Stimulated activated naive CD8-positive, alpha-beta T cell treated with anti-CD3 and anti-CD28 coated beads, Interleukin-15, amount 100 ng/mL, for 72 hours (primary cell): Measurements from ENCODE around the gene NSMCE3.
"Not testable (repeated sequence)": the region's sequence is repeated elsewhere in the genome, so short reads cannot be mapped to it uniquely, and the experiment has no call there.

Experiments
- ATAC-seq: fragments of 150-1000 bp; cut with Tn5 transposase; 2 replicates; pipeline ENCODE4 v1.10.0; 2021; ENCODE audit warnings: mild to moderate bottlenecking, moderate library complexity
- DNase-seq, 2 donors: peaks; one replicate each; pipeline ENCODE4 v3.0.0; 2021 to 2022
- H3K27ac Mint-ChIP-seq, 2 donors: one replicate each; pipeline ENCODE4 v1.8.0; 2022; ENCODE audit warnings: mild to moderate bottlenecking in 2 of 2, mixed read lengths in 2 of 2, moderate library complexity in 2 of 2
- H3K27me3 Mint-ChIP-seq: one replicate; pipeline ENCODE4 v1.8.0; 2022; ENCODE audit warnings: mixed read lengths
- H3K4me1 Mint-ChIP-seq: one replicate; pipeline ENCODE4 v1.8.0; 2022; ENCODE audit warnings: mild to moderate bottlenecking, mixed read lengths
- H3K4me3 Mint-ChIP-seq, 2 donors: one replicate each; pipeline ENCODE4 v1.8.0; 2022; ENCODE audit warnings: mild to moderate bottlenecking in 2 of 2, mixed read lengths in 2 of 2, moderate library complexity in 1 of 2
- H3K9me3 Mint-ChIP-seq, 2 donors: one replicate each; pipeline ENCODE4 v1.8.0; 2022; ENCODE audit warnings: mixed read lengths in 2 of 2

NSMCE3 gene

GRCh38 chr15:29244123-29244522 lies 25.5 kb downstream of the NSMCE3 start:
- H3K27me3 Mint-ChIP-seq = no peaks in the 10 kb centered on the region
- H3K4me3 Mint-ChIP-seq = no peak overlapping the region
- H3K4me1 Mint-ChIP-seq = no peaks in the 10 kb centered on the region
- H3K27ac Mint-ChIP-seq = no peak overlapping the region
- no peak for DNase-seq
- no peaks in the 10 kb centered on the region for H3K9me3 Mint-ChIP-seq
- no peak for ATAC-seq

GRCh38 chr15:29242456-29243242 lies 27.0 kb downstream of the NSMCE3 start:
- Mint-ChIP-seq H3K27ac (no peak overlapping the region), H3K27me3 (no peaks in the 10 kb centered on the region), H3K4me3 (no peak overlapping the region), H3K4me1 (no peaks in the 10 kb centered on the region), H3K9me3 (no peaks in the 10 kb centered on the region)
- no peak for DNase-seq
- ATAC-seq = no peak

DNA sequence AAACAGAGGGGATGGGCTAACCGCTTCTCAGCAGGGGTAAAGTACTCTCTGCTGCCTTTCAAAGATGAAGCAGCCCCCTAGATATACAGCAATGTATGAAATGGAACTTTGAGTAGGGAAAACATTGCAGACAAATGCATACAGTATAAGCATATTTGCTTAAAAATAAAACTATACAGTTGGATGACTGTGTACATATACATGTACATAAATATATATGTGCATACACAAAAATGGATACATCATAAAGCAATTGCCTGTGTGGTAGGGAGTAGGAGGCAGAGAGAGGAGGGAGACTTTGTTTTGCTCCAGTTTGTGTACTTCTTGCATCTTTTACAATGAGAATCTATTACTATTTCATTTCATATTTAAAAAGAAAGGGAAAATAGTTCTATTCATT lies 28.4 kb downstream of the NSMCE3 start:
- no peak overlapping the region for H3K4me3 Mint-ChIP-seq
- H3K4me1 Mint-ChIP-seq = no peaks in the 10 kb centered on the region
- H3K27ac Mint-ChIP-seq = no peak overlapping the region
- H3K27me3 Mint-ChIP-seq = peaks cover 3% of the 10 kb centered on the region
- peaks cover under 1 to 2% of the 10 kb centered on the region in 2 donors for H3K9me3 Mint-ChIP-seq
- ATAC-seq = no peak
- no peak for DNase-seq

DNA sequence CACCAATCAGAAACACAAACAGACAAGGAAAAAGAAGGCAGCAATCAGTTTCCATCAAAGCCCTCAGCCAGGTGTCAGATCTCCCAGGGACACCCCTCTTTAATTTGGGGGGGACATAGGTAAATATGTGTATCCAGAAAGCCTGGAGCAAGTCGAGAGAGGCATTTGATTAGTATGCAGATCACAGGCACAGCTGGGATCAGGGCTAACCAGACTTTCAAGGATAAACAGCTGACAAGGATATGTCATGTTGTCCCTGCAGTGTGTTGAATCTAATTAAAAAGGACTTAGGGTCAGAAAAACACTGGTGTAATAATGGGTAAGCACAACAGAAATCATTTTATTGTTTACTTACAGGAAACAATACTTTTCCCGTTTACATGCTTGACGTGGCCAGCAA lies 30.2 kb downstream of the NSMCE3 start:
- H3K4me3 Mint-ChIP-seq = no peak overlapping the region
- peaks cover 18% of the 10 kb centered on the region for H3K27me3 Mint-ChIP-seq
- H3K9me3 Mint-ChIP-seq = peaks cover 3 to 15% of the 10 kb centered on the region in 2 donors
- DNase-seq = no peak
- H3K4me1 Mint-ChIP-seq = no peaks in the 10 kb centered on the region
- H3K27ac Mint-ChIP-seq = no peak overlapping the region
- no peak for ATAC-seq

- Mint-ChIP-seq H3K4me1 (no peaks in the 10 kb centered on the region), H3K27ac (no peak overlapping the region), H3K27me3 (peaks cover 26% of the 10 kb centered on the region), H3K9me3 (peaks cover 3 to 24% of the 10 kb centered on the region in 2 donors), H3K4me3 (no peak overlapping the region)
- no peak for DNase-seq
- ATAC-seq = no peak
Observed at GRCh38 chr15:29233566-29233965, 36.1 kb downstream of the NSMCE3 start.

DNA sequence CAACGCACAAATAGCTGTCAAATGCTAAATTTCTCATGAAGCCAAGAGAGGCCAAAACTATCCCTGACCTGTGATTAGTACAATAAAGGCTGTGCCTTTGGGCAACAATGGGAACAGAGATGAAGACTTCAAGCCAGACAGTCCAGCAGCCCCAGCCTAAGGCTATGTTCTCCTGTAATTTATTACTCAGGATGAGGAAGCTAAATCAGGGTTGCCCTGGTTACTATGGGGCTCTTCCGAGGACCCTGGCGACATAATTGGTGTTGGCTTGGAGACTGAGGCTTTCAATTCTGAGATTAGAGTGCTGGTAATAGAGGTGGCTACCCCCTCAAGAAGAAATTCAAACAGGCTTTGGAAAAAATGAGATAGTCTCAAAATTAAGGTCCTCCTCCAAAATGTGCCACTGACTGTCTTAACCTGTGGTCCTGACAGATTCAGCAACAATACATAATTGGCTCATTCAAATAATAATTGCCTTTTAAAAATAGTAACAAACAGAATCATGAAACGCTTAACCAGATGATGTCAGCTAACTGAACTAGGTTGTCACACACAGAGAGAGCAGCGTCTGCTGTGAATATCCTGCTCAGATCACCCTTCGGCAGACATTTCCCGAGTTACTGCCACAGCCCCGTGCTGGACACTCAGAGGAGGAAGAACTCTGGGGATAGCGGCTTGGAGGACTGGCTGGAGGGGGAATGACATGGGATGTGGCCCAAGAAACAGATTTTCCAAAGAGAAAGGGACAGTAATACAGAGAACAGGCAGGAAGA lies 43.0 kb downstream of the NSMCE3 start:
- ATAC-seq (no peak), DNase-seq (no peak)
- no peaks in the 10 kb centered on the region for H3K9me3 Mint-ChIP-seq
- no peak overlapping the region for H3K27ac Mint-ChIP-seq
- peaks cover 48% of the 10 kb centered on the region for H3K27me3 Mint-ChIP-seq
- no peaks in the 10 kb centered on the region for H3K4me1 Mint-ChIP-seq
- H3K4me3 Mint-ChIP-seq = no peak overlapping the region

GRCh38 chr15:29225534-29226234 lies 43.9 kb downstream of the NSMCE3 start:
- no peak overlapping the region for H3K4me3 Mint-ChIP-seq
- ATAC-seq = no peak
- H3K27ac Mint-ChIP-seq = no peak overlapping the region
- no peaks in the 10 kb centered on the region for H3K9me3 Mint-ChIP-seq
- no peaks in the 10 kb centered on the region for H3K4me1 Mint-ChIP-seq
- H3K27me3 Mint-ChIP-seq = peaks cover 48% of the 10 kb centered on the region
- no peak for DNase-seq

- not testable (repeated sequence) for ATAC-seq, H3K4me3 Mint-ChIP-seq, H3K9me3 Mint-ChIP-seq, DNase-seq, H3K4me1 Mint-ChIP-seq, H3K27ac Mint-ChIP-seq
- H3K27me3 Mint-ChIP-seq = peaks cover 46% of the 10 kb centered on the region
Observed at GRCh38 chr15:29224987-29225363, 44.6 kb downstream of the NSMCE3 start.

- H3K27me3 Mint-ChIP-seq = peaks cover 40% of the 10 kb centered on the region
- not testable (repeated sequence) for DNase-seq, H3K4me3 Mint-ChIP-seq, ATAC-seq, H3K4me1 Mint-ChIP-seq, H3K9me3 Mint-ChIP-seq, H3K27ac Mint-ChIP-seq
Observed at GRCh38 chr15:29224235-29224986, 45.2 kb downstream of the NSMCE3 start.

GRCh38 chr15:29223640-29224039 lies 46.0 kb downstream of the NSMCE3 start:
- no peaks in the 10 kb centered on the region for H3K9me3 Mint-ChIP-seq

DNA sequence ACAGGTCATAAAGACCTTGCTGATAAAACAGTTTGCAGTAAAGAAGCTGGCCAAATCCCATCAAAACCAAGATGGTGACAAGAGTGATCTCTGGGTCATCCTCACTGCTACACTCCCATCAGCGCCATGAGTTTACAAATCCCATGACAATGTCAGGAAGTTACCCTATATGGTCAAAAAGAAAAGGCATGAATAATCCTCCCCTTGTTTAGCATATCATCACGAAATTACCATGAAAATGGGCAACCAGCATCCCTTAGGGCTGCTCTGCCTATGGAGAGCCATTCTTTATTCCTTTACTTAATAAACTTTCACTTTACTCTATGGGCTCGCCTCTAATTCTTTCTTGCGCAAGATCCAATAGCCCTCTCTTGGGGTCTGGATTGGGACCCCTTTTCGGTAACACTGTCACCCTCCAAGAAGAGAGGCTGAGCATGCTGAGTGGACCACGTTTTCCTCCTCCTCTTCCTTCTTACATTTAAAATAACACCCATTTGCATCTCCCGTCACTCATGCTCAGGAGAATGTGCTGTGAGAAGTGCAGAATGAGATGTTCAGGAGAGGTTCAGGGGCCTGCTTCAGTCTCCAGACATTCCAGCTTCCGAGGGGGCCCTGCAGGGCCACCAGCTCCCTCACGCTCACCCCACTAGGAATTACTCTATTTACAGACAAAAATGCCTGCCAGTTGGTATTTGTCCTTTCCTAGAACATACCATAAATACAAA lies 47.3 kb downstream of the NSMCE3 start:
- Mint-ChIP-seq H3K27me3 (peaks cover 45% of the 10 kb centered on the region), H3K27ac (no peak overlapping the region), H3K9me3 (no peaks in the 10 kb centered on the region), H3K4me1 (no peaks in the 10 kb centered on the region), H3K4me3 (no peak overlapping the region)
- ATAC-seq = no peak
- DNase-seq = no peak

More at GRCh38 chr15:29223640-29224039, 46.0 kb downstream of the NSMCE3 start:
- ATAC-seq (no peak), DNase-seq (no peak)
- Mint-ChIP-seq H3K4me3 (no peak overlapping the region), H3K27me3 (peaks cover 42% of the 10 kb centered on the region), H3K4me1 (no peaks in the 10 kb centered on the region), H3K27ac (no peak overlapping the region)

DNA sequence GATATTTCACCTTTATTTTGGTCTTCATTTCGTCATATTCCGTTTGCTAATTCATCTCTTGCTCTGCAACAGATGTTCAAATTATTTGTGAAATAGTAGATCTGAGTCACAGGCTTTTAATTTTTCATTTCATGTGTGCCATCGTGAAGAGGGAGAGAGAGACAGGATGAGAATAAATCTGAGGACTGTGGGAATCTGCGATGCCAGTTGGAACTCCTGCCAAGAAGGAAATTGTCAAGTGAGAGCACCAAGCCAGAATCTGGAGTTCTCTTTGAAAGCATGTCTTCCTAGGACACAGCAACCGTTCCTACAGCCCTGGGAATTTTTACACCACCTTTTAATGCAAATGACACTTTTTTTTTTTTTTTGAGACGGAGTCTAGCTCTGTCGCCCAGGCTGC lies 48.8 kb downstream of the NSMCE3 start:
- Mint-ChIP-seq H3K4me3 (no peak overlapping the region), H3K27ac (no peak overlapping the region), H3K27me3 (peaks cover 46% of the 10 kb centered on the region), H3K4me1 (no peaks in the 10 kb centered on the region), H3K9me3 (no peaks in the 10 kb centered on the region)
- no peak for ATAC-seq
- DNase-seq = no peak

DNA sequence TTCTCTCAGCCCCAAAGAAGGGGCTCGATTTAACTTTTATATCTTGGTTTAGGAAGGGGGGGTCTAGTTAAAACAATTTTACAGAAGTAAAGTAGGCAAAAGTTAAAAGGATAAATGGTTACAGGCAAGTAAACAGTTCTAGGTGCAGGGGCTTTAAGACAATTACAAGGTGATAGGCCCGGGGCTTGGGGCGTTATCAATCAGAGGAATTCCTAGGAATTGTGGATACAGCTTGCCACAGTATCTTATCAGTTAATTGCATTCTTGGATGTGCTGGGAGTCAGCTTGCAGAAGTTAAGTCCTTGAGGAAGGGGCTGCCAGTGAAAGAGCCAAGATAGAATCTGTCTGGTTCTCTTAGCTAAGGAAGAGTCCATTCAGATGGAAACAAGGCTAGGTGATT lies 52.7 kb downstream of the NSMCE3 start:
- Mint-ChIP-seq H3K4me1 (peaks cover 7% of the 10 kb centered on the region), H3K4me3 (no peak overlapping the region), H3K27ac (no peak overlapping the region), H3K27me3 (peaks cover 46% of the 10 kb centered on the region), H3K9me3 (no peaks in the 10 kb centered on the region)
- ATAC-seq (no peak), DNase-seq (no peak)
